ENCODE data around the gene SLC39A6.
"Not testable (repeated sequence)": the region's sequence is repeated elsewhere in the genome, so short reads cannot be mapped to it uniquely, and the experiment has no call there.

DNA sequence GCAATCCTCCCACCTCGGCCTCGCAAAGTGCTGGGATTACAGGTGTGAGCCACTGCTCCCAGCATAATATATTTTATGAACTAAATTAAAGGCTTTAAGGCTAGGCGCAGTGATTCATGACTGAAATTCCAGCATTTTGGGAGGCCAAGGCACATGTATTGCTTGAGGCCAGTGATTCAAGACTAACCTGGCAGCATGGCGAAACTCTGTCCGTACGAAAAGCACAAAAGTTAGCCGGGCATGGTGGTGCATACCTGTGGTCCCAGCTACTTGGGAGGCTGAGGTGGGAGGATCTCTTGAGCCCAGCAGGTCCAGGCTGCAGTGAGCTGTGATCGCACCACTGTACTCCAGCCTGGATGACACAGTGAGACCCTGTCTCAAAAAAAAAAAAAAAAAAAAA, 56.7 kb downstream of the SLC39A6 start:
- TF ChIP-seq POLR2A (IDR thresholded peaks at IDR 0.05; ENCODE audit: low read depth, low read length); CTCF (IDR thresholded peaks at IDR 0.05; ENCODE audit: extremely low read depth in 1 of 2, insufficient read depth in 1 of 2, low read depth in 1 of 2, low read length in 2 of 2); POLR2AphosphoS5 (IDR thresholded peaks at IDR 0.05; ENCODE audit: insufficient read depth, low read depth, low read length); FOS (IDR thresholded peaks at IDR 0.05; ENCODE audit: borderline replicate concordance, insufficient read depth, low read length); EZH2 (IDR thresholded peaks at IDR 0.05; ENCODE audit: borderline replicate concordance, low read depth, low read length, severe bottlenecking): not testable (repeated sequence)
